SK-N-SH (cell line): ENCODE results near the gene GLIS1. TPM values are rescaled to one million over a fixed set of nuclear protein-coding genes. Genes with fewer than 3 reads are reported as not detected.

ENCODE experiments used
- CTCF ChIA-PET: fragments of 300-600, 350-600 bp; formaldehyde crosslinking; extraction: SDS; loops from one replicate; lab custom pipeline; 2021; lab: Yijun Ruan, JAX
- POLR2A ChIA-PET: fragments of 350-600 bp; sonication (Branson Sonifier 250); formaldehyde crosslinking; extraction: SDS; loops from one replicate; lab custom pipeline; 2020; ENCODE audit warnings: antibody characterized with exemption, inconsistent platforms; lab: Yijun Ruan, JAX
- DNase-seq: peaks from one replicate; pipeline ENCODE4 v3.0.0; 2012
- H2AFZ ChIP-seq: fragments of 200-600 bp; sonication (generic); 2 replicates; pipeline ENCODE4 v1.8.1; 2016; ENCODE audit warnings: antibody characterized with exemption, mild to moderate bottlenecking, low read depth
- H3F3A ChIP-seq: fragments of 200-600 bp; sonication (generic); replicated peaks from 2 replicates; pipeline ENCODE3; 2016; ENCODE audit warnings: antibody characterized with exemption, mild to moderate bottlenecking; ENCODE audit not compliant: insufficient read depth
- H3K27ac ChIP-seq, 2 experiments: fragments of 200-500 bp in 1 of 2; fragments of 200-600 bp in 1 of 2; sonication (Bioruptor generic) in 1 of 2; sonication (generic), shearing (Covaris generic) in 1 of 2; 2 replicates each; pipeline versions ENCODE4 v1.5.1 to v1.6.1; 2014 to 2016; ENCODE audit warnings: low read depth in 2 of 2, inconsistent platforms in 1 of 2, low read length in 1 of 2, mild to moderate bottlenecking in 1 of 2, mixed read lengths in 1 of 2
- H3K27me3 ChIP-seq: fragments of 200-600 bp; sonication (generic), shearing (Covaris generic); 2 replicates; pipeline ENCODE4 v1.6.1; 2016; ENCODE audit warnings: mixed run types; ENCODE audit not compliant: insufficient read depth
- H3K36me3 ChIP-seq, 2 experiments: fragments of 200-500 bp in 1 of 2; fragments of 200-600 bp in 1 of 2; sonication (Bioruptor generic) in 1 of 2; sonication (generic) in 1 of 2; replicated peaks in 1 of 2; 2 replicates each; pipeline versions ENCODE3 to v1.5.1; 2014 to 2016; ENCODE audit warnings: low read length in 1 of 2, mild to moderate bottlenecking in 1 of 2; ENCODE audit not compliant: insufficient read depth in 2 of 2, control insufficient read depth in 1 of 2
- H3K4me1 ChIP-seq, 2 experiments: fragments of 200-500 bp in 1 of 2; fragments of 200-600 bp in 1 of 2; sonication (Bioruptor generic) in 1 of 2; sonication (generic), shearing (Covaris generic) in 1 of 2; 2 replicates each; pipeline versions ENCODE4 v1.5.1 to v1.6.1; 2014 to 2016; ENCODE audit warnings: low read depth in 1 of 2, low read length in 1 of 2, mixed run types in 1 of 2; ENCODE audit not compliant: insufficient read depth in 2 of 2, control insufficient read depth in 1 of 2
- H3K4me2 ChIP-seq: fragments of 200-600 bp; sonication (generic), shearing (Covaris generic); 2 replicates; pipeline ENCODE4 v1.6.1; 2017; ENCODE audit warnings: mixed run types
- H3K4me3 ChIP-seq, 2 experiments: fragments of 200-500 bp in 1 of 2; fragments of 200-600 bp in 1 of 2; sonication (Bioruptor generic) in 1 of 2; sonication (generic), shearing (Covaris generic) in 1 of 2; 2 replicates each; pipeline versions ENCODE4 v1.5.1 to v1.8.1; 2014 to 2016; ENCODE audit warnings: low read depth in 2 of 2, inconsistent platforms in 1 of 2, low read length in 1 of 2, mild to moderate bottlenecking in 1 of 2, mixed read lengths in 1 of 2, moderate library complexity in 1 of 2
- H3K79me2 ChIP-seq: fragments of 200-600 bp; sonication (generic); 2 replicates; pipeline ENCODE4 v1.8.1; 2017; ENCODE audit warnings: mild to moderate bottlenecking; ENCODE audit not compliant: insufficient read depth
- H3K9ac ChIP-seq: fragments of 200-600 bp; sonication (generic); 2 replicates; pipeline ENCODE4 v1.6.1; 2017; ENCODE audit warnings: mixed run types
- H3K9me2 ChIP-seq: fragments of 200-600 bp; sonication (generic); 2 replicates; pipeline ENCODE4 v1.6.1; 2017; ENCODE audit warnings: mixed run types
- H3K9me3 ChIP-seq: fragments of 200-600 bp; sonication (generic); 2 replicates; pipeline ENCODE4 v1.6.1; 2017; ENCODE audit warnings: mixed run types, mild to moderate bottlenecking, moderate library complexity
- H4K20me1 ChIP-seq: fragments of 200-600 bp; sonication (generic); 2 replicates; pipeline ENCODE4 v1.6.1; 2017; ENCODE audit warnings: mild to moderate bottlenecking, mixed run types; ENCODE audit not compliant: insufficient read depth
- CHD2 ChIP-seq: fragments of 150-350 bp; IDR thresholded peaks from 2 replicates; pipeline ENCODE4 v1.6.1; 2018; ENCODE audit warnings: low read length; ENCODE audit not compliant: partially characterized antibody
- ELF1 ChIP-seq: IDR thresholded peaks from 2 replicates; pipeline ENCODE4 v1.4.0; 2012
- EP300 ChIP-seq, 2 experiments: IDR thresholded peaks; 2 replicates each; pipeline versions ENCODE4 v1.4.0 to v1.6.1; 2012; ENCODE audit warnings: borderline replicate concordance in 1 of 2, low read depth in 1 of 2, low read length in 1 of 2
- EZH2phosphoT487 ChIP-seq: fragments of 200-600 bp; sonication (generic); IDR thresholded peaks from 2 replicates; pipeline ENCODE4 v1.6.1; 2017; ENCODE audit warnings: low read depth, mixed run types, mild to moderate bottlenecking, antibody characterized with exemption, moderate library complexity, borderline replicate concordance
- FOSL2 ChIP-seq: IDR thresholded peaks from 2 replicates; pipeline ENCODE4 v1.4.0; 2012; ENCODE audit warnings: low read depth, mild to moderate bottlenecking, moderate library complexity, borderline replicate concordance
- GABPA ChIP-seq: IDR thresholded peaks from 2 replicates; pipeline ENCODE4 v1.4.0; 2012; ENCODE audit warnings: low read depth, mild to moderate bottlenecking
- GATA2 ChIP-seq: sonication (generic); formaldehyde crosslinking; IDR thresholded peaks from 2 replicates; pipeline ENCODE4 v1.5.0; 2020; ENCODE audit warnings: mild to moderate bottlenecking, missing genetic modification reagents
- MXI1 ChIP-seq: IDR thresholded peaks from 2 replicates; pipeline ENCODE4 v1.6.1; 2012; ENCODE audit warnings: mild to moderate bottlenecking, low read depth, low read length, improper control_type of control experiment
- NFIC ChIP-seq: IDR thresholded peaks from 2 replicates; pipeline ENCODE4 v1.4.0; 2012; ENCODE audit warnings: borderline replicate concordance
- NRF1 ChIP-seq: IDR thresholded peaks from 2 replicates; pipeline ENCODE4 v1.6.1; 2012; ENCODE audit warnings: low read depth, mild to moderate bottlenecking, low read length
- RAD21 ChIP-seq: IDR thresholded peaks from 2 replicates; pipeline ENCODE4 v1.6.1; 2012; ENCODE audit warnings: mild to moderate bottlenecking, low read length
- RFX5 ChIP-seq: IDR thresholded peaks from 2 replicates; pipeline ENCODE4 v1.6.1; 2012; ENCODE audit warnings: mild to moderate bottlenecking, improper control_type of control experiment, low read length
- RXRA ChIP-seq: IDR thresholded peaks from 2 replicates; pipeline ENCODE4 v1.4.0; 2012; ENCODE audit warnings: low read depth, mild to moderate bottlenecking, borderline replicate concordance
- SMC3 ChIP-seq: IDR thresholded peaks from 2 replicates; pipeline ENCODE4 v1.6.1; 2012; ENCODE audit warnings: low read depth, low read length, improper control_type of control experiment
- TEAD4 ChIP-seq: IDR thresholded peaks from 2 replicates; pipeline ENCODE4 v1.4.0; 2012; ENCODE audit warnings: mild to moderate bottlenecking, borderline replicate concordance; ENCODE audit not compliant: insufficient read depth
- YY1 ChIP-seq: IDR thresholded peaks from 2 replicates; pipeline ENCODE4 v1.4.0; 2012; ENCODE audit warnings: low read depth, mild to moderate bottlenecking
- WGBS: methylation state at CpG from one replicate; pipeline ENCODE4 v1.1.6; 2017; ENCODE audit warnings: low lambda C conversion rate; 5-methylcytosine and 5-hydroxymethylcytosine counted together
- polyA plus RNA-seq, 3 experiments: library from polyadenylated mRNA; depleted of rRNA; stranded (reverse); fragments of >200 nt; gene quantifications; 2 replicates each; pipeline ENCODE4 v1.2.3, GENCODE V29; 2012
- TF ChIP-seq, protein P1 (sequence below): IDR thresholded peaks from 2 replicates; pipeline ENCODE4 v1.4.0; 2012; ENCODE audit warnings: low read depth
- TF ChIP-seq, protein P2 (sequence below): IDR thresholded peaks from 2 replicates; pipeline ENCODE4; 2012

Gene GLIS1
- polyA plus RNA-seq, 1 of the 3 experiments (the other 2 are of a cell fraction), result 0.13 TPM

- TF ChIP-seq, protein P1, sequence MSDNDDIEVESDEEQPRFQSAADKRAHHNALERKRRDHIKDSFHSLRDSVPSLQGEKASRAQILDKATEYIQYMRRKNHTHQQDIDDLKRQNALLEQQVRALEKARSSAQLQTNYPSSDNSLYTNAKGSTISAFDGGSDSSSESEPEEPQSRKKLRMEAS, result no peak
- TF ChIP-seq ELF1, result no peak
- no peak for TF ChIP-seq SMC3
- no peak for TF ChIP-seq GABPA
- TF ChIP-seq NFIC, result no peak
- no peak for TF ChIP-seq YY1
- TF ChIP-seq EP300 (IDR thresholded peaks at IDR 0.05; ENCODE audit: borderline replicate concordance in 1 of 2, low read depth in 1 of 2, low read length in 1 of 2), result no peak
Measured at GRCh38 chr1:53594391-53595180, 144.4 kb downstream of the GLIS1 start (continued).

DNA sequence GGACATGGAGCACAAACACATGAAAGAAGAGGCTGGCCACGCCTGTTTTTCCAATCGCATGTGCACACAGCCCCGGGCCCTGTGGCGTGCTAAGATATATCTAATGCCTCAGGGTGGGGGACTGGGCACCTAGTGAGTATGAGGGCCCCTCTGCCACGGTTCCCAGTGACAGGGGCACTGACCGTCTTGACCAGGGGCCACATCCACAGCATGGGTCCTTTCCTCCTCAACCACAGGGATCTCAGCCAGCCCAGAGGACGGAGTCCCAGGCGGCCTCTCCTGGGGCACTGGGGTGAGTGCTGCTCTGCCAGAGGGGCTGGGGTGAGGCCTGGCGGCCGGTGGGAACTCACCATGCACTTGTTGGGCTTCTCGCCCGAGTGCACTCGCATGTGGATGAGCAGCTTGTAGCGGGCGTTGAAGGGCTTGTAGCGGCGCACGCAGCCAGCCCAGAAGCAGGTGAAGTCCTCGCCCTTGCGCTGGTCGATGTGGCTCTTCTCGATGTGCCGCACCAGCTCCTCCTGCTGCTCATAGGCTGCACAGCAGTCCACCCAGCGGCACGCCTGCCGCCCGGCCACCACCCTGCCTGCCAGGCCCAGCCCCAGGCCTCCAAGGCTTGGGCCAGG lies 145.1 kb downstream of the GLIS1 start:
- H3K9me2 ChIP-seq, result no peaks in the 10 kb centered on the region
- H3K27me3 ChIP-seq, result no peaks in the 10 kb centered on the region
- H3K9ac ChIP-seq, result no peak overlapping the region
- no peaks in the 10 kb centered on the region for H3K9me3 ChIP-seq
- POLR2A ChIA-PET, result no interaction called here
- no peak overlapping the region for H3K4me3 ChIP-seq
- H3K79me2 ChIP-seq, result no peaks in the 10 kb centered on the region
- no peak overlapping the region for H2AFZ ChIP-seq
- CTCF ChIA-PET, result interaction anchor here (1.0 to 6.3 kb wide), 4 partner anchors 58 to 144 kb away, joined by 3 to 40 read pairs (median 4); no protein-coding TSS in a partner anchor
- peaks cover 6 to 47% of the 10 kb centered on the region in 2 experiments; a peak in 2 of 4 replicates for H3K4me1 ChIP-seq
- H3K4me2 ChIP-seq, result no peak overlapping the region
- H3K27ac ChIP-seq, result no peak overlapping the region; a peak in 1 of 4 replicates
- TF ChIP-seq RFX5 (no peak), SMC3 (peak; percentile 36; the same call in 1 of the 2 replicates), NFIC (no peak), NRF1 (no peak), RAD21 (peak; percentile 52)
- TF ChIP-seq, all 33 proteins: peak for 2
- DNase-seq, result peak; percentile 53
- Histone ChIP-seq H3K36me3 (no peaks in the 10 kb centered on the region), H4K20me1 (no peaks in the 10 kb centered on the region), H3F3A (no peaks in the 10 kb centered on the region)
- WGBS, result 94% methylated on average over 12 of the region's 27 CpGs

GRCh38 chr1:53592985-53593757 lies 145.8 kb downstream of the GLIS1 start:
- peak overlapping the region in 1 of 2 experiments; percentile 96; a peak in 2 of 4 replicates for H3K27ac ChIP-seq
- no peak overlapping the region for H3K9ac ChIP-seq
- POLR2A ChIA-PET, result no interaction called here
- no peaks in the 10 kb centered on the region for H3K9me3 ChIP-seq
- no peaks in the 10 kb centered on the region for H4K20me1 ChIP-seq
- H3K36me3 ChIP-seq, result no peaks in the 10 kb centered on the region
- no peaks in the 10 kb centered on the region for H3K79me2 ChIP-seq
- no peak overlapping the region for H3K4me3 ChIP-seq
- no peak overlapping the region for H2AFZ ChIP-seq
- no peaks in the 10 kb centered on the region for H3K27me3 ChIP-seq
- no peaks in the 10 kb centered on the region for H3K9me2 ChIP-seq
- peaks cover 6 to 52% of the 10 kb centered on the region in 2 experiments; a peak in 2 of 4 replicates for H3K4me1 ChIP-seq
- H3F3A ChIP-seq, result no peaks in the 10 kb centered on the region
- no peak overlapping the region for H3K4me2 ChIP-seq
- WGBS, result 96% methylated on average over 7 of the region's 14 CpGs
- CTCF ChIA-PET, result interaction anchor here (0.7 to 6.3 kb wide), 8 partner anchors 18 to 143 kb away, joined by 3 to 40 read pairs (median 4); no protein-coding TSS in a partner anchor
- DNase-seq, result no peak
- TF ChIP-seq GATA2 (no peak), RXRA (no peak), EZH2phosphoT487 (no peak), MXI1 (no peak), FOSL2 (no peak), CHD2 (no peak), TEAD4 (no peak), YY1 (no peak)
- TF ChIP-seq, protein P2, sequence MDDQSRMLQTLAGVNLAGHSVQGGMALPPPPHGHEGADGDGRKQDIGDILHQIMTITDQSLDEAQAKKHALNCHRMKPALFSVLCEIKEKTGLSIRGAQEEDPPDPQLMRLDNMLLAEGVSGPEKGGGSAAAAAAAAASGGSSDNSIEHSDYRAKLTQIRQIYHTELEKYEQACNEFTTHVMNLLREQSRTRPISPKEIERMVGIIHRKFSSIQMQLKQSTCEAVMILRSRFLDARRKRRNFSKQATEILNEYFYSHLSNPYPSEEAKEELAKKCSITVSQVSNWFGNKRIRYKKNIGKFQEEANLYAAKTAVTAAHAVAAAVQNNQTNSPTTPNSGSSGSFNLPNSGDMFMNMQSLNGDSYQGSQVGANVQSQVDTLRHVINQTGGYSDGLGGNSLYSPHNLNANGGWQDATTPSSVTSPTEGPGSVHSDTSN, result no peak
